ENCODE results near the gene CCDC34. TPM values are rescaled to one million over a fixed set of nuclear protein-coding genes. Genes with fewer than 3 reads are reported as not detected.

CCDC34 gene
- total RNA-seq = 3.9 and 4.1 TPM in 2 replicates

DNA sequence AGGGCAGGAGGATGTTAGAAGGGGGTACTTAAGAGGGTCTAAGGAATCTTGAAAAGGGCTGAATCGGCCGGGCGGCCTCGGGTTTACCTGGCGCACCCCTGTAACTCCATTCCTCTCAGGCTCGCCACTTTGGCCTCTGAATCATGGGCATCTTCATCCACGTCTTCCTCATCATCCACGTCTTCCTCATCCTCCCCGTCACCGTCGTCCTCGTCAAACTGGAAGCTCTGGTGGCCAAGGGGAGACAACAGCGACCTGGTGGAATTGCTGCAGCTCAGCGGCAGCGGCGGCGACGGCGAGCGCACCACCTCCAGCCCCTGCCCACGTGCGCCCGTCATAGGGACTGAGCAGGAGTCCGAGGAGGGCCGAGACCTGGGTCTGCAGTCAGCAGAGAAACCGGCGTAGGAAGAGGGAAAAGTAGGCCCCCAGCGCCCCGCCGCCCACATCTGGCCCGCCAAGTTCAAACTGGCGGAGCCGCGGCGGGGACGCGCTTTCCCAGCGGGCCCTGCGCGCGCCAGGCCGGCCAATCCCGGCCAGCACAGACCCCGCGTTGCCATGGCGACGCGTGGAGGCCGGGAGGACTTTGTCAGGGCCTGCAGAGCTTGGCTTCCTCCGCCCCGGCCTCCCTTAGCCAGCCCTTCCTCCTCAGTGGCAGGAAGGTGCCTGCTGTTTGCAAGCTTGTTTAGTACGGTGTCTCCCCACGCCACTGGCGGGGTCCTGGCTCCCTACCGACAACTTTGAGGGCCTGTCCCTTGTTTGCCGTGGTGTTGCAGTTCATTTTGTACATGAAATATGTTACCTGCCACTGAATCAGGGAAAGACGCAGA lies at the start of gene CCDC34:
Gene CCDC34, minus strand, starts transcription at position 467 of the 827 bp plus-strand sequence. Its CDS starts 21 bp downstream, at position 446.

Other genes starting within 250 kb of the CCDC34 start
- 8.7 and 11.8 TPM in 2 replicates for gene LGR4, start 109.6 kb upstream of the CCDC34 start, total RNA-seq
- 41.5 and 46.0 TPM in 2 replicates for gene LIN7C, start 143.6 kb upstream of the CCDC34 start, total RNA-seq